Chondrocyte (in vitro differentiated cells): ENCODE data around the gene CEP164. TPM values are rescaled to one million over a fixed set of nuclear protein-coding genes. Genes with fewer than 3 reads are reported as not detected.
A peak's percentile ranks its signal among the peaks of the same experiment; 100 is the strongest.

Experiments
- DNase-seq: peaks from one replicate; pipeline ENCODE4 v3.0.0; 2021; ENCODE audit warnings: mixed read lengths, low spot score
- H3K27ac Mint-ChIP-seq: one replicate; pipeline ENCODE4 v1.8.0; 2021; ENCODE audit warnings: mild to moderate bottlenecking, moderate library complexity, mixed read lengths; ENCODE audit not compliant: unreplicated experiment
- H3K27me3 Mint-ChIP-seq: 2 replicates; pipeline ENCODE4 v1.8.0; 2021; ENCODE audit warnings: low read depth, mixed read lengths
- H3K36me3 Mint-ChIP-seq: 2 replicates; pipeline ENCODE4 v1.8.0; 2021; ENCODE audit warnings: low read depth, mixed read lengths
- H3K4me1 Mint-ChIP-seq: 2 replicates; pipeline ENCODE4 v1.8.0; 2021; ENCODE audit warnings: low read depth, mild to moderate bottlenecking, mixed read lengths
- H3K4me3 Mint-ChIP-seq: one replicate; pipeline ENCODE4 v1.8.0; 2021; ENCODE audit warnings: mild to moderate bottlenecking, moderate library complexity, mixed read lengths; ENCODE audit not compliant: unreplicated experiment
- H3K9me3 Mint-ChIP-seq: 2 replicates; pipeline ENCODE4 v1.8.0; 2021; ENCODE audit warnings: low read depth, mixed read lengths
- CTCF ChIP-seq: fragments of 200-600 bp; sonication (generic); IDR thresholded peaks from 2 replicates; pipeline ENCODE4 v1.5.0; 2021; ENCODE audit warnings: antibody characterized with exemption, mild to moderate bottlenecking, moderate library complexity
- total RNA-seq: library from RNA; stranded (reverse); gene quantifications from 3 replicates; pipeline ENCODE4 v1.2.1, GENCODE V29; 2021

The CEP164 gene
- total RNA-seq, 1 donor from 2014 or later: 29.2 TPM

- TF ChIP-seq CTCF: no peak
- peak; percentile 81 for DNase-seq
- no peaks in the 10 kb centered on the region for H3K4me1 Mint-ChIP-seq
- H3K4me3 Mint-ChIP-seq: no peak overlapping the region
- H3K27me3 Mint-ChIP-seq: peaks cover 24% of the 10 kb centered on the region
- H3K36me3 Mint-ChIP-seq: no peaks in the 10 kb centered on the region
- no peaks in the 10 kb centered on the region for H3K9me3 Mint-ChIP-seq
- H3K27ac Mint-ChIP-seq: no peak overlapping the region
These were observed 100.7 kb downstream of the CEP164 start for GRCh38 chr11:117428186-117428855.

GRCh38 chr11:117428856-117429229, 101.2 kb downstream of the CEP164 start:
- no peak for TF ChIP-seq CTCF
- H3K4me3 Mint-ChIP-seq: no peak overlapping the region
- H3K27ac Mint-ChIP-seq: no peak overlapping the region
- no peaks in the 10 kb centered on the region for H3K9me3 Mint-ChIP-seq
- no peaks in the 10 kb centered on the region for H3K36me3 Mint-ChIP-seq
- no peak for DNase-seq
- peaks cover 24% of the 10 kb centered on the region for H3K27me3 Mint-ChIP-seq
- H3K4me1 Mint-ChIP-seq: no peaks in the 10 kb centered on the region

- no peak overlapping the region for H3K4me3 Mint-ChIP-seq
- H3K9me3 Mint-ChIP-seq: no peaks in the 10 kb centered on the region
- no peaks in the 10 kb centered on the region for H3K4me1 Mint-ChIP-seq
- DNase-seq: peak; percentile 60
- TF ChIP-seq CTCF: no peak
- H3K36me3 Mint-ChIP-seq: no peaks in the 10 kb centered on the region
- peaks cover 22% of the 10 kb centered on the region for H3K27me3 Mint-ChIP-seq
- no peak overlapping the region for H3K27ac Mint-ChIP-seq
These were observed 102.8 kb downstream of the CEP164 start for GRCh38 chr11:117430293-117430955.

GRCh38 chr11:117431436-117431835, 103.8 kb downstream of the CEP164 start:
- Mint-ChIP-seq H3K36me3 (no peaks in the 10 kb centered on the region), H3K27ac (no peak overlapping the region), H3K4me1 (no peaks in the 10 kb centered on the region), H3K27me3 (peaks cover 32% of the 10 kb centered on the region), H3K4me3 (no peak overlapping the region), H3K9me3 (no peaks in the 10 kb centered on the region)
- no peak for TF ChIP-seq CTCF
- peak; percentile 49 for DNase-seq

GRCh38 chr11:117433717-117434116, 106.1 kb downstream of the CEP164 start:
- H3K36me3 Mint-ChIP-seq: no peaks in the 10 kb centered on the region
- H3K9me3 Mint-ChIP-seq: no peaks in the 10 kb centered on the region
- no peak for TF ChIP-seq CTCF
- H3K4me1 Mint-ChIP-seq: no peaks in the 10 kb centered on the region
- H3K27ac Mint-ChIP-seq: no peak overlapping the region
- peaks cover 38% of the 10 kb centered on the region for H3K27me3 Mint-ChIP-seq
- DNase-seq: no peak
- no peak overlapping the region for H3K4me3 Mint-ChIP-seq
